IMR-90 (cell line): ENCODE results near the gene ATF4. TPM values are rescaled to one million over a fixed set of nuclear protein-coding genes. Genes with fewer than 3 reads are reported as not detected.

Source experiments
- ATAC-seq: fragments of 200-7000 bp; cut with Tn5 transposase; 2 replicates; pipeline ENCODE4 v1.9.1; 2020; ENCODE audit warnings: low read depth, mild to moderate bottlenecking, moderate library complexity
- BruUV-seq: library from RNA; stranded (reverse); fragments of 400-500 nt; replicated peaks from 2 replicates; lab custom pipeline; 2021; lab: Mats Ljungman, UMichigan
- CTCF ChIA-PET: fragments of 300-600 bp; formaldehyde crosslinking; extraction: SDS; loops from one replicate; lab custom pipeline; 2021; ENCODE audit warnings: antibody characterized with exemption; lab: Yijun Ruan, JAX
- POLR2A ChIA-PET: fragments of 300-600 bp; sonication (Branson Sonifier 250); formaldehyde crosslinking; loops from one replicate; lab custom pipeline; 2022; ENCODE audit warnings: antibody characterized with exemption; ENCODE audit not compliant: unreplicated experiment; lab: Charles Lee
- DNase-seq: peaks from one replicate; pipeline ENCODE4 v3.0.0; 2013
- H2AFZ ChIP-seq: replicated peaks from 2 replicates; pipeline ENCODE3; 2013; ENCODE audit warnings: low read length, mild to moderate bottlenecking; ENCODE audit not compliant: poor library complexity
- H2AK5ac ChIP-seq: 2 replicates; pipeline ENCODE4 v1.6.1; 2013; ENCODE audit warnings: low read depth, low read length, inconsistent platforms
- H2AK9ac ChIP-seq: replicated peaks from 2 replicates; pipeline ENCODE3; 2013; ENCODE audit warnings: mild to moderate bottlenecking, low read depth, low read length, moderate library complexity; ENCODE audit not compliant: poor library complexity
- H2BK120ac ChIP-seq: 2 replicates; pipeline ENCODE4 v1.6.1; 2013; ENCODE audit warnings: low read depth, low read length, inconsistent platforms
- H2BK15ac ChIP-seq: 3 replicates; pipeline ENCODE4 v1.6.1; 2013; ENCODE audit warnings: low read depth, low read length, inconsistent platforms
- H2BK20ac ChIP-seq: 2 replicates; pipeline ENCODE4 v1.6.1; 2013; ENCODE audit warnings: low read depth, mild to moderate bottlenecking, inconsistent platforms, low read length, moderate library complexity
- H2BK5ac ChIP-seq: 2 replicates; pipeline ENCODE4 v1.6.1; 2013; ENCODE audit warnings: mild to moderate bottlenecking, low read depth, low read length, inconsistent platforms; ENCODE audit not compliant: poor library complexity, severe bottlenecking
- H3K14ac ChIP-seq: replicated peaks from 2 replicates; pipeline ENCODE4 v1.6.1; 2013; ENCODE audit warnings: low read depth, low read length, inconsistent platforms
- H3K18ac ChIP-seq: 2 replicates; pipeline ENCODE4 v1.6.1; 2013; ENCODE audit warnings: low read depth, low read length, control low read depth
- H3K23ac ChIP-seq: 2 replicates; pipeline ENCODE4 v1.6.1; 2013; ENCODE audit warnings: low read depth, low read length, inconsistent platforms
- H3K27ac ChIP-seq: 2 replicates; pipeline ENCODE4 v1.5.1; 2013; ENCODE audit warnings: mild to moderate bottlenecking, control low read depth, low read length; ENCODE audit not compliant: insufficient read depth
- H3K27me3 ChIP-seq: 2 replicates; pipeline ENCODE4 v1.6.1; 2013; ENCODE audit warnings: low read length; ENCODE audit not compliant: control insufficient read depth, insufficient read depth
- H3K36me3 ChIP-seq: 2 replicates; pipeline ENCODE4 v1.6.1; 2013; ENCODE audit warnings: low read length, mixed read lengths; ENCODE audit not compliant: control insufficient read depth, insufficient read depth
- H3K4ac ChIP-seq: 2 replicates; pipeline ENCODE4 v1.6.1; 2013; ENCODE audit warnings: low read depth, low read length, inconsistent platforms
- H3K4me1 ChIP-seq: 2 replicates; pipeline ENCODE4 v1.6.1; 2013; ENCODE audit warnings: low read length, mixed read lengths; ENCODE audit not compliant: control insufficient read depth, insufficient read depth
- H3K4me2 ChIP-seq: 2 replicates; pipeline ENCODE4 v1.6.1; 2013; ENCODE audit warnings: low read depth, mild to moderate bottlenecking, control low read depth, low read length, moderate library complexity
- H3K4me3 ChIP-seq: 2 replicates; pipeline ENCODE4 v1.5.1; 2013; ENCODE audit warnings: low read depth, mild to moderate bottlenecking, control low read depth, low read length, moderate library complexity; ENCODE audit not compliant: insufficient read depth
- H3K56ac ChIP-seq: 2 replicates; pipeline ENCODE4 v1.6.1; 2013; ENCODE audit warnings: low read length, inconsistent platforms; ENCODE audit not compliant: insufficient read depth; ENCODE audit errors: extremely low read depth
- H3K79me1 ChIP-seq, 2 experiments: 2 replicates each; pipeline ENCODE4 v1.6.1; 2013; ENCODE audit warnings: low read length in 2 of 2, inconsistent platforms in 1 of 2, low read depth in 1 of 2
- H3K9ac ChIP-seq: 2 replicates; pipeline ENCODE4 v1.6.1; 2013; ENCODE audit warnings: low read depth, low read length, control low read depth
- H3K9me1 ChIP-seq: 2 replicates; pipeline ENCODE4 v1.6.1; 2013; ENCODE audit warnings: low read length, inconsistent platforms; ENCODE audit not compliant: insufficient read depth
- H3K9me3 ChIP-seq: 2 replicates; pipeline ENCODE4 v1.6.1; 2013; ENCODE audit warnings: low read length; ENCODE audit not compliant: control insufficient read depth, insufficient read depth
- H4K20me1 ChIP-seq: 2 replicates; pipeline ENCODE4 v1.6.1; 2013; ENCODE audit warnings: low read length, inconsistent platforms; ENCODE audit not compliant: insufficient read depth
- H4K5ac ChIP-seq: 2 replicates; pipeline ENCODE4 v1.6.1; 2013; ENCODE audit warnings: mild to moderate bottlenecking, low read depth, low read length, control low read depth
- H4K8ac ChIP-seq, 2 experiments: 2 replicates each; pipeline ENCODE4 v1.6.1; 2013; ENCODE audit warnings: low read depth in 2 of 2, low read length in 2 of 2, control low read depth in 1 of 2, inconsistent platforms in 1 of 2
- H4K91ac ChIP-seq: 2 replicates; pipeline ENCODE4 v1.6.1; 2013; ENCODE audit warnings: low read depth, low read length, inconsistent platforms; ENCODE audit not compliant: insufficient read depth
- BHLHE40 ChIP-seq: fragments of 150-350 bp; IDR thresholded peaks from 2 replicates; pipeline ENCODE4 v1.6.1; 2016; ENCODE audit warnings: mild to moderate bottlenecking, low read depth, low read length
- CEBPB ChIP-seq: IDR thresholded peaks from 2 replicates; pipeline ENCODE4 v1.6.1; 2012; ENCODE audit warnings: low read depth, low read length, improper control_type of control experiment
- MAZ ChIP-seq: IDR thresholded peaks from 2 replicates; pipeline ENCODE4 v1.6.1; 2012; ENCODE audit warnings: low read depth, mild to moderate bottlenecking, low read length, improper control_type of control experiment, moderate library complexity, borderline replicate concordance
- POLR2A ChIP-seq: IDR thresholded peaks from 2 replicates; pipeline ENCODE4 v1.6.1; 2012; ENCODE audit warnings: mild to moderate bottlenecking, low read depth, low read length
- RAD21 ChIP-seq: IDR thresholded peaks from 2 replicates; pipeline ENCODE4 v1.6.1; 2012; ENCODE audit warnings: low read length, improper control_type of control experiment
- RCOR1 ChIP-seq: IDR thresholded peaks from 2 replicates; pipeline ENCODE4 v1.6.1; 2012; ENCODE audit warnings: mild to moderate bottlenecking, low read length, improper control_type of control experiment; ENCODE audit not compliant: insufficient replicate concordance
- RFX5 ChIP-seq: IDR thresholded peaks from 2 replicates; pipeline ENCODE4 v1.8.0; 2012; ENCODE audit warnings: low read depth, mild to moderate bottlenecking, low read length, moderate library complexity
- WGBS, 2 experiments: methylation state at CpG; one replicate each; pipeline versions ENCODE4 v1.1.5 to v1.1.7; 2013; ENCODE audit warnings: missing lambda C conversion rate in 2 of 2; ENCODE audit not compliant: insufficient read length in 1 of 2; ENCODE audit errors: extremely low coverage in 2 of 2; 5-methylcytosine and 5-hydroxymethylcytosine counted together
- dilution Hi-C: fragments of 300-500 bp; cut with HindIII; formaldehyde crosslinking; loops from one replicate; pipeline ENCODE4 v1.14.3; 2018; ENCODE audit warnings: low sequenced_read_pairs; ENCODE audit not compliant: unreplicated experiment
- in situ Hi-C: fragments of 300-500 bp; cut with MboI; formaldehyde crosslinking; loops from 3 replicates; pipeline ENCODE4 v1.14.3; 2019; ENCODE audit warnings: low sequenced_read_pairs, inconsistent platforms, mixed read lengths
- intact Hi-C: fragments of 100-400 bp; cut with micrococcal nuclease; formaldehyde crosslinking; loops from 2 replicates; pipeline ENCODE4 v1.10.0; 2022
- polyA plus RNA-seq, 3 experiments: library from polyadenylated mRNA; depleted of rRNA; stranded (reverse); fragments of >200 nt; gene quantifications; 2 replicates each; pipeline ENCODE4 v1.2.3, GENCODE V29; 2012; ENCODE audit warnings: low replicate concordance in 1 of 3
- total RNA-seq: library from RNA; depleted of rRNA; stranded (reverse); fragments of >200 nt; gene quantifications from 2 replicates; pipeline ENCODE4 v1.2.3, GENCODE V29; 2012
- TF ChIP-seq, protein P1 (sequence below): conservative IDR thresholded peaks from 2 replicates; pipeline ENCODE4 v1.5.1; 2012; ENCODE audit warnings: mild to moderate bottlenecking, low read depth, low read length, improper control_type of control experiment
- TF ChIP-seq, protein P2 (sequence below): fragments of 150-350 bp; IDR thresholded peaks from 2 replicates; pipeline ENCODE4 v1.6.1; 2016; ENCODE audit warnings: low read depth, mild to moderate bottlenecking, low read length, moderate library complexity, borderline replicate concordance

Gene ATF4
- total and polyA plus RNA-seq, 2 of the 4 experiments (the other 2 are of a cell fraction) = 148 to 662 TPM

DNA sequence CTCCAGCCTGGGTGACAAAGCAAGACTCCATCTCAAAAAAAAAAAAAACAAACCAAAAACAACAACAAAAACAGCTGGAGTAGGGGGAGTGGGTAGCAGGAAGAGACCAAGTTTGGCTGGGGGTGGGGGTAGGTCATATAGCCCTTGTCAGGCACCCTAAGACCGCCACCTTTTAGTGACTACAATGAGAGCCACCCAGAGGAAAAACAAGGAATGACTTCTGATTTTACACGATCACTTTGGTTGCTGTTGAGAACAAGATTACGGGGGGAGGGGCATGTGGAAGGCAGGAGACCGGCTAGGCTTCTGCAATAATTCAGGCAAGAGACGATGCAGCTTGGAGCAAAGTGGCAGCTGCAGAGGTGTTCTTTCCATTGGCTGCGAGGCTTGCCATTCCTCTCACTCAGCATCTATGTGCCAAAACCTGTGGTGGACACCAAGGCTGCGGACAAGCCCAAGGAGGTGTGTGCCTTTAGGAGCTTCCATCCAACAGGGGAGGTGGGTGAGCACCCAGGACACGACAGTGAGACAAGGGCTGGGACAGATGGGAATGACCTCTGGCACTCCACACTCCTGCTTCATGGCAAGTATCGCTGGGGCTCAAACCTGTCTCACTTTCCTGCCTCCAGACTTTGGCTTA is 10.4 kb downstream of the ATF4 start:
- no peak overlapping the region for H2BK5ac ChIP-seq
- no peak overlapping the region for H2BK20ac ChIP-seq
- peak overlapping the region; percentile 48; the same call in 1 of the 2 replicates for H3K9ac ChIP-seq
- no peak overlapping the region for H3K18ac ChIP-seq
- peak; percentile 41 for DNase-seq
- H3K4ac ChIP-seq = no peak overlapping the region
- H3K23ac ChIP-seq = no peak overlapping the region
- CTCF ChIA-PET = interaction anchor here (0.7 kb wide), 1 partner anchor 411 kb away, joined by 3 read pairs; no protein-coding TSS in a partner anchor
- H3K14ac ChIP-seq = no peak overlapping the region
- H3K4me1 ChIP-seq = peaks cover 7% of the 10 kb centered on the region
- H3K9me3 ChIP-seq = no peaks in the 10 kb centered on the region
- peak overlapping the region; percentile 14; the same call in 1 of the 2 replicates for H3K4me2 ChIP-seq
- H2AK9ac ChIP-seq = no peak overlapping the region
- 41% methylated on average over 5 of the region's 9 CpGs; no CpG with 5 or more reads in 1 of the 2 experiments for WGBS, 2 experiments
- in situ Hi-C loops = loop anchor here (10.0 kb wide), 2 partner anchors 654 to 814 kb away; partner anchors contain the start of gene ADSL
- POLR2A ChIA-PET = interaction anchor here (0.6 kb wide), 1 partner anchor 46 kb away, joined by 3 read pairs; no protein-coding TSS in a partner anchor
- H3K9me1 ChIP-seq = no peaks in the 10 kb centered on the region
- 0 out of 2 replicates have a peak overlapping the region, but pooled peaks have one; percentile 39 for H2AK5ac ChIP-seq
- intact Hi-C loops = loop anchor here (10.0 kb wide), 1 partner anchor 644 kb away; the partner anchor contains the start of gene TNRC6B
- H2AFZ ChIP-seq = no peak overlapping the region
- BruUV-seq = TSS peak; percentile 61
- H3K56ac ChIP-seq = no peak overlapping the region
- no peak overlapping the region for H4K8ac ChIP-seq
- TF ChIP-seq BHLHE40 (no peak), POLR2A (no peak), CEBPB (no peak), RCOR1 (no peak), RFX5 (no peak), RAD21 (no peak), MAZ (no peak)
- TF ChIP-seq, protein P1, sequence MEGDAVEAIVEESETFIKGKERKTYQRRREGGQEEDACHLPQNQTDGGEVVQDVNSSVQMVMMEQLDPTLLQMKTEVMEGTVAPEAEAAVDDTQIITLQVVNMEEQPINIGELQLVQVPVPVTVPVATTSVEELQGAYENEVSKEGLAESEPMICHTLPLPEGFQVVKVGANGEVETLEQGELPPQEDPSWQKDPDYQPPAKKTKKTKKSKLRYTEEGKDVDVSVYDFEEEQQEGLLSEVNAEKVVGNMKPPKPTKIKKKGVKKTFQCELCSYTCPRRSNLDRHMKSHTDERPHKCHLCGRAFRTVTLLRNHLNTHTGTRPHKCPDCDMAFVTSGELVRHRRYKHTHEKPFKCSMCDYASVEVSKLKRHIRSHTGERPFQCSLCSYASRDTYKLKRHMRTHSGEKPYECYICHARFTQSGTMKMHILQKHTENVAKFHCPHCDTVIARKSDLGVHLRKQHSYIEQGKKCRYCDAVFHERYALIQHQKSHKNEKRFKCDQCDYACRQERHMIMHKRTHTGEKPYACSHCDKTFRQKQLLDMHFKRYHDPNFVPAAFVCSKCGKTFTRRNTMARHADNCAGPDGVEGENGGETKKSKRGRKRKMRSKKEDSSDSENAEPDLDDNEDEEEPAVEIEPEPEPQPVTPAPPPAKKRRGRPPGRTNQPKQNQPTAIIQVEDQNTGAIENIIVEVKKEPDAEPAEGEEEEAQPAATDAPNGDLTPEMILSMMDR = peak; percentile 30; the same call in 1 of the 2 replicates
- TF ChIP-seq, protein P2, sequence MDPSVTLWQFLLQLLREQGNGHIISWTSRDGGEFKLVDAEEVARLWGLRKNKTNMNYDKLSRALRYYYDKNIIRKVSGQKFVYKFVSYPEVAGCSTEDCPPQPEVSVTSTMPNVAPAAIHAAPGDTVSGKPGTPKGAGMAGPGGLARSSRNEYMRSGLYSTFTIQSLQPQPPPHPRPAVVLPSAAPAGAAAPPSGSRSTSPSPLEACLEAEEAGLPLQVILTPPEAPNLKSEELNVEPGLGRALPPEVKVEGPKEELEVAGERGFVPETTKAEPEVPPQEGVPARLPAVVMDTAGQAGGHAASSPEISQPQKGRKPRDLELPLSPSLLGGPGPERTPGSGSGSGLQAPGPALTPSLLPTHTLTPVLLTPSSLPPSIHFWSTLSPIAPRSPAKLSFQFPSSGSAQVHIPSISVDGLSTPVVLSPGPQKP = no peak
- H3K79me1 ChIP-seq = peaks cover 23 to 59% of the 10 kb centered on the region in 2 experiments
- no peak overlapping the region for H2BK120ac ChIP-seq
- dilution Hi-C loops = no loop called here
- ATAC-seq = no peak
- peaks cover 50% of the 10 kb centered on the region for H4K20me1 ChIP-seq
- H3K27me3 ChIP-seq = no peaks in the 10 kb centered on the region
- H3K27ac ChIP-seq = no peak overlapping the region; the same call in 1 of the 2 replicates
- no peak overlapping the region for H4K91ac ChIP-seq
- no peak overlapping the region for H3K4me3 ChIP-seq
- no peak overlapping the region for H2BK15ac ChIP-seq
- H4K5ac ChIP-seq = no peak overlapping the region
- peaks cover 12% of the 10 kb centered on the region for H3K36me3 ChIP-seq
